ENCODE data around the gene NIPAL1.

GRCh38 chr4:48042979-48043461 lies 26.4 kb downstream of the NIPAL1 start:
- TF ChIP-seq CTCF (IDR thresholded peaks at IDR 0.05; ENCODE audit: insufficient read depth, low read length, poor library complexity, severe bottlenecking) = no peak
- TF ChIP-seq EZH2phosphoT487 (conservative IDR thresholded peaks at IDR 0.05; ENCODE audit: low read length) = no peak
